WTC11 (cell line): ENCODE results near the gene ZNF750. TPM values are rescaled to one million over a fixed set of nuclear protein-coding genes. Genes with fewer than 3 reads are reported as not detected.

Experiments used
- ATAC-seq: fragments of 200-7000 bp; cut with Tn5 transposase; 2 replicates; pipeline ENCODE4 v1.10.0; 2021; ENCODE audit warnings: mild to moderate bottlenecking, moderate library complexity
- CTCF ChIA-PET: fragments of 300-600 bp; sonication (Branson Sonifier 250); formaldehyde crosslinking; loops from one replicate; lab custom pipeline; 2021; ENCODE audit warnings: antibody characterized with exemption; lab: Charles Lee
- POLR2A ChIA-PET: fragments of 350-600 bp; sonication (Branson Sonifier 250); formaldehyde crosslinking; loops from one replicate; lab custom pipeline; 2021; ENCODE audit warnings: antibody characterized with exemption; lab: Charles Lee
- DNase-seq: peaks from one replicate; pipeline ENCODE4 v3.0.0; 2021; ENCODE audit warnings: low spot score
- H3K27ac Mint-ChIP-seq: 2 replicates; pipeline ENCODE4 v1.8.0; 2021; ENCODE audit warnings: mixed read lengths
- H3K27me3 Mint-ChIP-seq: 2 replicates; pipeline ENCODE4 v1.8.0; 2021; ENCODE audit warnings: low read depth, mild to moderate bottlenecking, moderate library complexity, mixed read lengths
- H3K36me3 Mint-ChIP-seq: 2 replicates; pipeline ENCODE4 v1.8.0; 2021; ENCODE audit warnings: mixed read lengths
- H3K4me1 Mint-ChIP-seq: 2 replicates; pipeline ENCODE4 v1.8.0; 2022; ENCODE audit warnings: mixed read lengths
- H3K4me3 Mint-ChIP-seq: 2 replicates; pipeline ENCODE4 v1.8.0; 2021; ENCODE audit warnings: mild to moderate bottlenecking, moderate library complexity, mixed read lengths
- H3K9me3 Mint-ChIP-seq: 2 replicates; pipeline ENCODE4 v1.8.0; 2021; ENCODE audit warnings: mixed read lengths
- ATF2 ChIP-seq: sonication (generic); formaldehyde crosslinking; IDR thresholded peaks from 2 replicates; pipeline ENCODE4 v1.8.1; 2022; ENCODE audit warnings: low read depth, missing genetic modification reagents, borderline replicate concordance
- CREB1 ChIP-seq: sonication (generic); formaldehyde crosslinking; IDR thresholded peaks from 2 replicates; pipeline ENCODE4 v1.8.0; 2023; ENCODE audit warnings: mild to moderate bottlenecking, missing genetic modification reagents
- ETV6 ChIP-seq: sonication (generic); formaldehyde crosslinking; IDR thresholded peaks from 2 replicates; pipeline ENCODE4 v1.8.1; 2022; ENCODE audit warnings: mild to moderate bottlenecking, missing genetic modification reagents
- FOXP1 ChIP-seq: sonication (generic); formaldehyde crosslinking; IDR thresholded peaks from 2 replicates; pipeline ENCODE4 v1.8.0; 2022; ENCODE audit warnings: missing genetic modification reagents, mild to moderate bottlenecking, moderate library complexity, borderline replicate concordance
- GABPB1 ChIP-seq: sonication (generic); formaldehyde crosslinking; IDR thresholded peaks from 2 replicates; pipeline ENCODE4 v1.8.1; 2023; ENCODE audit warnings: mild to moderate bottlenecking, missing genetic modification reagents
- GTF2I ChIP-seq: fragments of 250-450 bp; sonication (Bioruptor Pico); conservative IDR thresholded peaks from 2 replicates; pipeline ENCODE4 v1.4.0; 2021; ENCODE audit warnings: mild to moderate bottlenecking
- IRF2 ChIP-seq: sonication (generic); formaldehyde crosslinking; IDR thresholded peaks from 2 replicates; pipeline ENCODE4 v1.8.0; 2022; ENCODE audit warnings: low read depth, missing genetic modification reagents, borderline replicate concordance
- JAZF1 ChIP-seq: fragments of 250-450 bp; sonication (Bioruptor Pico); IDR thresholded peaks from 2 replicates; pipeline ENCODE4 v1.9.0; 2021; ENCODE audit warnings: moderate library complexity, mild to moderate bottlenecking, inconsistent platforms
- JUN ChIP-seq: sonication (generic); formaldehyde crosslinking; IDR thresholded peaks from 2 replicates; pipeline ENCODE4 v1.8.0; 2023; ENCODE audit warnings: mild to moderate bottlenecking, missing genetic modification reagents
- MXD4 ChIP-seq: fragments of 250-450 bp; sonication (Bioruptor Pico); IDR thresholded peaks from 2 replicates; pipeline ENCODE4 v1.8.0; 2021; ENCODE audit warnings: mild to moderate bottlenecking, moderate library complexity, borderline replicate concordance
- NFYB ChIP-seq: sonication (generic); formaldehyde crosslinking; conservative IDR thresholded peaks from 2 replicates; pipeline ENCODE4 v1.8.0; 2022; ENCODE audit warnings: low read depth, missing genetic modification reagents
- RELA ChIP-seq: sonication (generic); formaldehyde crosslinking; IDR thresholded peaks from 2 replicates; pipeline ENCODE4 v1.8.1; 2022; ENCODE audit warnings: missing genetic modification reagents, mild to moderate bottlenecking, borderline replicate concordance
- SMAD4 ChIP-seq: sonication (generic); formaldehyde crosslinking; IDR thresholded peaks from 2 replicates; pipeline ENCODE4 v1.8.0; 2022; ENCODE audit warnings: mild to moderate bottlenecking, missing genetic modification reagents
- SP1 ChIP-seq: sonication (generic); formaldehyde crosslinking; conservative IDR thresholded peaks from 2 replicates; pipeline ENCODE4 v1.8.1; 2022; ENCODE audit warnings: missing genetic modification reagents
- TP53 ChIP-seq: sonication (generic); formaldehyde crosslinking; IDR thresholded peaks from 2 replicates; pipeline ENCODE4 v1.8.1; 2023; ENCODE audit warnings: mild to moderate bottlenecking, missing genetic modification reagents
- USF1 ChIP-seq: sonication (generic); formaldehyde crosslinking; IDR thresholded peaks from 2 replicates; pipeline ENCODE4 v1.8.0; 2022; ENCODE audit warnings: mild to moderate bottlenecking, missing genetic modification reagents
- ZNF138 ChIP-seq: sonication (generic); formaldehyde crosslinking; conservative IDR thresholded peaks from 2 replicates; pipeline ENCODE4 v1.8.1; 2022; ENCODE audit warnings: mild to moderate bottlenecking, moderate library complexity, missing genetic modification reagents
- ZSCAN18 ChIP-seq: fragments of 250-450 bp; sonication (Bioruptor Pico); IDR thresholded peaks from 2 replicates; pipeline ENCODE4 v2.1.2; 2022; ENCODE audit warnings: mild to moderate bottlenecking, moderate library complexity
- total RNA-seq: library from RNA; stranded (reverse); gene quantifications from 3 replicates; pipeline ENCODE4 v1.2.3, GENCODE V29; 2021
- TF ChIP-seq, protein P1 (sequence below): fragments of 250-450 bp; sonication (Bioruptor Pico); IDR thresholded peaks from 2 replicates; pipeline ENCODE4 v1.9.0; 2021; ENCODE audit warnings: mild to moderate bottlenecking
- TF ChIP-seq, protein P2 (sequence below): sonication (generic); formaldehyde crosslinking; IDR thresholded peaks from 2 replicates; pipeline ENCODE4 v1.8.1; 2022; ENCODE audit warnings: mild to moderate bottlenecking, missing genetic modification reagents, moderate library complexity, borderline replicate concordance
- TF ChIP-seq, protein P3 (sequence below): sonication (generic); formaldehyde crosslinking; IDR thresholded peaks from 2 replicates; pipeline ENCODE4 v1.8.0; 2022; ENCODE audit warnings: mild to moderate bottlenecking, missing genetic modification reagents
- TF ChIP-seq, protein P4 (sequence below): fragments of 250-450 bp; sonication (Bioruptor Pico); IDR thresholded peaks from 2 replicates; pipeline ENCODE4 v1.9.0; 2021; ENCODE audit warnings: moderate library complexity, mild to moderate bottlenecking, inconsistent platforms, borderline replicate concordance
- TF ChIP-seq, protein P5 (sequence below): sonication (generic); formaldehyde crosslinking; IDR thresholded peaks from 2 replicates; pipeline ENCODE4 v1.8.0; 2023; ENCODE audit warnings: missing genetic modification reagents

The ZNF750 gene
- total RNA-seq, 1 experiment from 2014 or later, result 0.04 TPM

GRCh38 chr17:82826211-82826610 lies 13.6 kb downstream of the ZNF750 start (continued):
- TF ChIP-seq, protein P1, sequence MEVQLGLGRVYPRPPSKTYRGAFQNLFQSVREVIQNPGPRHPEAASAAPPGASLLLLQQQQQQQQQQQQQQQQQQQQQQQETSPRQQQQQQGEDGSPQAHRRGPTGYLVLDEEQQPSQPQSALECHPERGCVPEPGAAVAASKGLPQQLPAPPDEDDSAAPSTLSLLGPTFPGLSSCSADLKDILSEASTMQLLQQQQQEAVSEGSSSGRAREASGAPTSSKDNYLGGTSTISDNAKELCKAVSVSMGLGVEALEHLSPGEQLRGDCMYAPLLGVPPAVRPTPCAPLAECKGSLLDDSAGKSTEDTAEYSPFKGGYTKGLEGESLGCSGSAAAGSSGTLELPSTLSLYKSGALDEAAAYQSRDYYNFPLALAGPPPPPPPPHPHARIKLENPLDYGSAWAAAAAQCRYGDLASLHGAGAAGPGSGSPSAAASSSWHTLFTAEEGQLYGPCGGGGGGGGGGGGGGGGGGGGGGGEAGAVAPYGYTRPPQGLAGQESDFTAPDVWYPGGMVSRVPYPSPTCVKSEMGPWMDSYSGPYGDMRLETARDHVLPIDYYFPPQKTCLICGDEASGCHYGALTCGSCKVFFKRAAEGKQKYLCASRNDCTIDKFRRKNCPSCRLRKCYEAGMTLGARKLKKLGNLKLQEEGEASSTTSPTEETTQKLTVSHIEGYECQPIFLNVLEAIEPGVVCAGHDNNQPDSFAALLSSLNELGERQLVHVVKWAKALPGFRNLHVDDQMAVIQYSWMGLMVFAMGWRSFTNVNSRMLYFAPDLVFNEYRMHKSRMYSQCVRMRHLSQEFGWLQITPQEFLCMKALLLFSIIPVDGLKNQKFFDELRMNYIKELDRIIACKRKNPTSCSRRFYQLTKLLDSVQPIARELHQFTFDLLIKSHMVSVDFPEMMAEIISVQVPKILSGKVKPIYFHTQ (CRISPR knock-in tag), result no peak
- TF ChIP-seq RELA (no peak), ZSCAN18 (CRISPR knock-in tag) (no peak), TP53 (no peak)
- TF ChIP-seq, protein P2, sequence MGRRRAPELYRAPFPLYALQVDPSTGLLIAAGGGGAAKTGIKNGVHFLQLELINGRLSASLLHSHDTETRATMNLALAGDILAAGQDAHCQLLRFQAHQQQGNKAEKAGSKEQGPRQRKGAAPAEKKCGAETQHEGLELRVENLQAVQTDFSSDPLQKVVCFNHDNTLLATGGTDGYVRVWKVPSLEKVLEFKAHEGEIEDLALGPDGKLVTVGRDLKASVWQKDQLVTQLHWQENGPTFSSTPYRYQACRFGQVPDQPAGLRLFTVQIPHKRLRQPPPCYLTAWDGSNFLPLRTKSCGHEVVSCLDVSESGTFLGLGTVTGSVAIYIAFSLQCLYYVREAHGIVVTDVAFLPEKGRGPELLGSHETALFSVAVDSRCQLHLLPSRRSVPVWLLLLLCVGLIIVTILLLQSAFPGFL (CRISPR knock-in tag), result no peak
- TF ChIP-seq, protein P3, sequence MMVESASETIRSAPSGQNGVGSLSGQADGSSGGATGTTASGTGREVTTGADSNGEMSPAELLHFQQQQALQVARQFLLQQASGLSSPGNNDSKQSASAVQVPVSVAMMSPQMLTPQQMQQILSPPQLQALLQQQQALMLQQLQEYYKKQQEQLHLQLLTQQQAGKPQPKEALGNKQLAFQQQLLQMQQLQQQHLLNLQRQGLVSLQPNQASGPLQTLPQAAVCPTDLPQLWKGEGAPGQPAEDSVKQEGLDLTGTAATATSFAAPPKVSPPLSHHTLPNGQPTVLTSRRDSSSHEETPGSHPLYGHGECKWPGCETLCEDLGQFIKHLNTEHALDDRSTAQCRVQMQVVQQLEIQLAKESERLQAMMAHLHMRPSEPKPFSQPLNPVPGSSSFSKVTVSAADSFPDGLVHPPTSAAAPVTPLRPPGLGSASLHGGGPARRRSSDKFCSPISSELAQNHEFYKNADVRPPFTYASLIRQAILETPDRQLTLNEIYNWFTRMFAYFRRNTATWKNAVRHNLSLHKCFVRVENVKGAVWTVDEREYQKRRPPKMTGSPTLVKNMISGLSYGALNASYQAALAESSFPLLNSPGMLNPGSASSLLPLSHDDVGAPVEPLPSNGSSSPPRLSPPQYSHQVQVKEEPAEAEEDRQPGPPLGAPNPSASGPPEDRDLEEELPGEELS (CRISPR knock-in tag), result no peak

DNA sequence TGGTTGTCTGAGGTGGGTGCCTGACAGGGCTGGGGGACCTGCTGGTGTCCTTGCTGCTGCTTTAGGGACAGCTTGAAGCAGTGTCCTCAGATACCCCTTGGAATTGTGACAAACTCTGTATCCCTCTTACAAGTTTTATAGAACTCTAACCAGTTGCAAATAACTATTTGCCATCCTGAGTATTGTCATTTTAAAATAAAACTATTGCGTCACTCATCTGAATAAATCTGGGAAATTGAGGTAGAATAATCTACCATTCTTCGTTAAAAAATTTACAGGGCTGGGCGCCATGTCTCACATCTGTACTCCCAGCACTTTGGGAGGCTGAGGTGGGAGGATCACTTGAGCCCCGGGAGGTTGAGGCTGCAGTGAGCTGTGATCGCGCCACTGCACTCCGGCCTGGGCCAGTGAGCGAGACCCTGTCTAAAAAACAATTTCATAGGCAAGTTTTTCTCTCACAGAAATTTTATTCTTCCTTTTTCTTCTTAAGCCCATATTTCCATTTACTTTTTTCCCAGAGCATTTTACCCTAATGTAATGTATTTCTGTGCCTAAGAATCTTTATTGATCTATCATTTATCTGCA lies 14.2 kb downstream of the ZNF750 start:
- Mint-ChIP-seq H3K4me1 (peaks cover 23% of the 10 kb centered on the region), H3K27me3 (no peaks in the 10 kb centered on the region), H3K9me3 (peaks cover 15% of the 10 kb centered on the region), H3K27ac (no peak overlapping the region), H3K36me3 (peaks cover 33% of the 10 kb centered on the region), H3K4me3 (no peak overlapping the region)
- ATAC-seq, result no peak
- POLR2A ChIA-PET, result interaction anchor here (0.6 kb wide), 1 partner anchor 43 kb away, joined by 4 read pairs; no protein-coding TSS in a partner anchor
- TF ChIP-seq ATF2 (CRISPR knock-in tag) (no peak), SMAD4 (CRISPR knock-in tag) (no peak), NFYB (CRISPR knock-in tag) (no peak), FOXP1 (no peak), GTF2I (no peak), ZNF138 (CRISPR knock-in tag) (no peak), USF1 (CRISPR knock-in tag) (no peak), TP53 (no peak), ETV6 (no peak), MXD4 (CRISPR knock-in tag) (no peak), IRF2 (CRISPR knock-in tag) (no peak), JUN (CRISPR knock-in tag) (no peak), GABPB1 (CRISPR knock-in tag) (no peak), CREB1 (CRISPR knock-in tag) (no peak), SP1 (CRISPR knock-in tag) (no peak), JAZF1 (no peak)
- TF ChIP-seq, protein P4, sequence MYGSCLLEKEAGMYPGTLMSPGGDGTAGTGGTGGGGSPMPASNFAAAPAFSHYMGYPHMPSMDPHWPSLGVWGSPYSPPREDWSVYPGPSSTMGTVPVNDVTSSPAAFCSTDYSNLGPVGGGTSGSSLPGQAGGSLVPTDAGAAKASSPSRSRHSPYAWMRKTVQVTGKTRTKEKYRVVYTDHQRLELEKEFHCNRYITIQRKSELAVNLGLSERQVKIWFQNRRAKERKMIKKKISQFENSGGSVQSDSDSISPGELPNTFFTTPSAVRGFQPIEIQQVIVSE, result no peak
- TF ChIP-seq, protein P5, sequence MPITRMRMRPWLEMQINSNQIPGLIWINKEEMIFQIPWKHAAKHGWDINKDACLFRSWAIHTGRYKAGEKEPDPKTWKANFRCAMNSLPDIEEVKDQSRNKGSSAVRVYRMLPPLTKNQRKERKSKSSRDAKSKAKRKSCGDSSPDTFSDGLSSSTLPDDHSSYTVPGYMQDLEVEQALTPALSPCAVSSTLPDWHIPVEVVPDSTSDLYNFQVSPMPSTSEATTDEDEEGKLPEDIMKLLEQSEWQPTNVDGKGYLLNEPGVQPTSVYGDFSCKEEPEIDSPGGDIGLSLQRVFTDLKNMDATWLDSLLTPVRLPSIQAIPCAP (CRISPR knock-in tag), result no peak
- CTCF ChIA-PET, result no interaction called here
- DNase-seq, result no peak
